ENCODE data around the gene TIAM2.

TIAM2 gene

DNA sequence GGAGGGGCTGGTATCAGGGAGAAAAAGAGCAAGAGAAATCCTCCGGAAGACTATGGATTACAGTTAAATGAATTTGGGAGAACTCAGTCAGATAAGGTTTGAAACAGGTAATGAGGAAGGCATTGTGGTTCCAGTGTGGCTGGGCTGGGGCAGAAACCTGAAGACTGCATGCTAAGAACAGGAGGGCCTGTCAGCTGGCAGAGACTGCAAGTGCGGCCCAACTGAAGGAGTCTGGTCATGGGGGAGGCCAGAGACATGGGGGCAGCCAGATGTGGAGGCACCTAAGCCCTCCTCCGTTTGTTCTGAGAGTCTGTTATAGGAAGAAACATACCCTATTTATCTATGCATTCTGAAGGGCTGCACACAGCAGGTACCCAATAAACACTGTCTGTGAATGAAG, 302.6 kb downstream of the TIAM2 start:
- TF ChIP-seq, protein P1, sequence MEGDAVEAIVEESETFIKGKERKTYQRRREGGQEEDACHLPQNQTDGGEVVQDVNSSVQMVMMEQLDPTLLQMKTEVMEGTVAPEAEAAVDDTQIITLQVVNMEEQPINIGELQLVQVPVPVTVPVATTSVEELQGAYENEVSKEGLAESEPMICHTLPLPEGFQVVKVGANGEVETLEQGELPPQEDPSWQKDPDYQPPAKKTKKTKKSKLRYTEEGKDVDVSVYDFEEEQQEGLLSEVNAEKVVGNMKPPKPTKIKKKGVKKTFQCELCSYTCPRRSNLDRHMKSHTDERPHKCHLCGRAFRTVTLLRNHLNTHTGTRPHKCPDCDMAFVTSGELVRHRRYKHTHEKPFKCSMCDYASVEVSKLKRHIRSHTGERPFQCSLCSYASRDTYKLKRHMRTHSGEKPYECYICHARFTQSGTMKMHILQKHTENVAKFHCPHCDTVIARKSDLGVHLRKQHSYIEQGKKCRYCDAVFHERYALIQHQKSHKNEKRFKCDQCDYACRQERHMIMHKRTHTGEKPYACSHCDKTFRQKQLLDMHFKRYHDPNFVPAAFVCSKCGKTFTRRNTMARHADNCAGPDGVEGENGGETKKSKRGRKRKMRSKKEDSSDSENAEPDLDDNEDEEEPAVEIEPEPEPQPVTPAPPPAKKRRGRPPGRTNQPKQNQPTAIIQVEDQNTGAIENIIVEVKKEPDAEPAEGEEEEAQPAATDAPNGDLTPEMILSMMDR (IDR thresholded peaks at IDR 0.05; ENCODE audit: control insufficient read depth, extremely low read depth, insufficient read depth) = no peak
- no peak overlapping the region for H3K4me3 ChIP-seq (ENCODE audit: low read depth, low read length)
- DNase-seq (ENCODE audit: low read depth) = no peak

- no peak for DNase-seq (ENCODE audit: low read depth)
- TF ChIP-seq, protein P1 (IDR thresholded peaks at IDR 0.05; ENCODE audit: control insufficient read depth, extremely low read depth, insufficient read depth) = no peak
- no peak overlapping the region for H3K4me3 ChIP-seq (ENCODE audit: low read depth, low read length)
Measured at GRCh38 chr6:155301867-155302266, 306.8 kb downstream of the TIAM2 start.

GRCh38 chr6:155303361-155303870, 308.3 kb downstream of the TIAM2 start:
- no peak for DNase-seq (ENCODE audit: low read depth)
- no peak overlapping the region for H3K4me3 ChIP-seq (ENCODE audit: low read depth, low read length)
- TF ChIP-seq, protein P1 (IDR thresholded peaks at IDR 0.05; ENCODE audit: control insufficient read depth, extremely low read depth, insufficient read depth) = no peak

GRCh38 chr6:155306958-155307357, 311.8 kb downstream of the TIAM2 start:
- TF ChIP-seq, protein P1 (IDR thresholded peaks at IDR 0.05; ENCODE audit: control insufficient read depth, extremely low read depth, insufficient read depth) = no peak
- H3K4me3 ChIP-seq (ENCODE audit: low read depth, low read length) = no peak overlapping the region
- no peak for DNase-seq (ENCODE audit: low read depth)
